Astrocyte (in vitro differentiated cells and primary cell): ENCODE data around the gene SGCA. TPM values are rescaled to one million over a fixed set of nuclear protein-coding genes. Genes with fewer than 3 reads are reported as not detected.

Experiments used
- DNase-seq: peaks from one replicate; pipeline ENCODE4 v3.0.0-alpha.2; 2010; ENCODE audit warnings: low read depth
- FAIRE-seq: peaks from 2 replicates; lab custom pipeline; 2011; peaks lifted over from hg19 to GRCh38; lab: Jason Lieb, UNC
- H2AFZ ChIP-seq: 2 replicates; pipeline ENCODE4 v1.6.0; 2012; ENCODE audit warnings: low read depth, low read length, inconsistent platforms
- H3K27ac ChIP-seq: 2 replicates; pipeline ENCODE4 v1.5.1; 2011; ENCODE audit warnings: low read depth, low read length, inconsistent platforms
- H3K27me3 ChIP-seq: 2 replicates; pipeline ENCODE4 v1.6.0; 2011; ENCODE audit warnings: low read length, inconsistent platforms; ENCODE audit not compliant: insufficient read depth
- H3K36me3 ChIP-seq: 2 replicates; pipeline ENCODE4 v1.5.1; 2011; ENCODE audit warnings: low read length, inconsistent platforms; ENCODE audit not compliant: insufficient read depth
- H3K4me1 ChIP-seq: 2 replicates; pipeline ENCODE4 v1.5.1; 2011; ENCODE audit warnings: low read length, inconsistent platforms; ENCODE audit not compliant: insufficient read depth
- H3K4me2 ChIP-seq: 2 replicates; pipeline ENCODE4 v1.6.0; 2012; ENCODE audit warnings: low read length, inconsistent platforms
- H3K4me3 ChIP-seq: 2 replicates; pipeline ENCODE4 v1.5.1; 2011; ENCODE audit warnings: low read depth, mild to moderate bottlenecking, low read length, inconsistent platforms; ENCODE audit not compliant: insufficient read depth
- H3K79me2 ChIP-seq: 2 replicates; pipeline ENCODE4 v1.6.0; 2012; ENCODE audit warnings: mild to moderate bottlenecking, low read length, inconsistent platforms; ENCODE audit not compliant: insufficient read depth
- H3K9ac ChIP-seq: 2 replicates; pipeline ENCODE4 v1.6.0; 2012; ENCODE audit warnings: mild to moderate bottlenecking, low read length, inconsistent platforms
- H3K9me3 ChIP-seq: 2 replicates; pipeline ENCODE4 v1.5.1; 2012; ENCODE audit warnings: low read depth, mild to moderate bottlenecking, low read length, inconsistent platforms; ENCODE audit not compliant: insufficient read depth
- H4K20me1 ChIP-seq: 2 replicates; pipeline ENCODE4 v1.6.0; 2012; ENCODE audit warnings: low read length, inconsistent platforms; ENCODE audit not compliant: insufficient read depth
- H3K27ac Mint-ChIP-seq: one replicate; pipeline ENCODE4 v1.8.0; 2021; ENCODE audit warnings: mild to moderate bottlenecking, mixed read lengths; ENCODE audit not compliant: unreplicated experiment
- H3K27me3 Mint-ChIP-seq: one replicate; pipeline ENCODE4 v1.8.0; 2021; ENCODE audit warnings: low read depth, mixed read lengths; ENCODE audit not compliant: unreplicated experiment
- H3K36me3 Mint-ChIP-seq: one replicate; pipeline ENCODE4 v1.8.0; 2021; ENCODE audit warnings: low read depth, mixed read lengths; ENCODE audit not compliant: unreplicated experiment
- H3K4me1 Mint-ChIP-seq: one replicate; pipeline ENCODE4 v1.8.0; 2021; ENCODE audit warnings: low read depth, mixed read lengths; ENCODE audit not compliant: unreplicated experiment
- H3K4me3 Mint-ChIP-seq: one replicate; pipeline ENCODE4 v1.8.0; 2021; ENCODE audit warnings: mild to moderate bottlenecking, moderate library complexity, mixed read lengths; ENCODE audit not compliant: unreplicated experiment
- H3K9me3 Mint-ChIP-seq: one replicate; pipeline ENCODE4 v1.8.0; 2021; ENCODE audit warnings: mild to moderate bottlenecking, mixed read lengths; ENCODE audit not compliant: unreplicated experiment
- EZH2 ChIP-seq: IDR thresholded peaks from 2 replicates; pipeline ENCODE4 v1.6.1; 2012; ENCODE audit warnings: mild to moderate bottlenecking, low read length, inconsistent platforms; ENCODE audit not compliant: insufficient read depth
- total RNA-seq: library from RNA; stranded (reverse); gene quantifications from 2 replicates; pipeline ENCODE4 v1.2.1, GENCODE V29; 2021
- TF ChIP-seq, protein P1 (sequence below): IDR thresholded peaks from 2 replicates; pipeline ENCODE4 v1.5.1; 2011; ENCODE audit warnings: low read depth, mild to moderate bottlenecking, inconsistent platforms, low read length, moderate library complexity; ENCODE audit not compliant: insufficient read depth

SGCA gene
- total RNA-seq, 1 donor from 2014 or later, result 0.32 TPM

DNA sequence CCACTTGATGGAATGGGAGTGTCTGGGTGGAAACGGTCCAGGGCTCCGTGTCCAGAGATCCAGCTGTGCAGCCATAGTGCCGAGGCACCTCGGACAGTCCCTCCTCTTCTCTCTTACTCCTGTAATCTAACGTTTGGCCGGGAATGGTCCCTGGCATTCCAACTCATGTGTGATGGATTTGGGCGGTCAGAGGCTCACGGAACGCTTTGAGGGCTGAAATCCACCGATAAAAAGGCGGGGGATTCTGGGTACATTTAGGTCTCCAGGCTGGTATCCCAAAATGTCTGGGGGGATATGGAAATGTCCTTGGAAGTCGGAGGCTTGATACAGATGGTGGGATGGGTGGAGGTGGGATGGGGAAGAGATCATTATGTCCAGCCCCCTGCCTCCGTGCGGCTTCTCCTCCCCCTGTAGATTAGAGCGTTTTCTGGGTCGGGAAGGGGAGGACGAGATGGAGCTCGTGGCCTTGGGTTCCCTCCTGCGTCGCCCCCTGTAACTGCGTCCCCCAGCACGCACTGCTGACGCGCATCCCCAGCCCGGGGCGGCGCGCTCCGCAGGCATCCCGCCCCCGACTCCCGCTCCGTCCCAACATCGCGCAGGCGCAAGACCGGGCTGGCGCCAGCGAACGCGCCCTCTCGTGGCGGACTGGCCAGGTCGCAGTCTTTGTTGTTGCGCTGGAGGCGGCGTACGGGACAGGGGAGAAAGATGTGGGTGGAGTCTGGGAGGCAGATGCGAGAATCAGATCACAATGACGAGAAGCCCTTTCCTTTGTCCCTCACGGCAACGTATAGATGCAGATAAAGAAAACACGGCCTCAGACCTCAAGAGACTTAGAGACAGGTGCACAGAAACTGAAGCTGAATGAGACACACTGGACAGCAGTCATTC is 4.5 kb upstream of the SGCA start:
- Histone ChIP-seq H3K9ac (peak overlapping the region; percentile 72), H3K27ac (peak overlapping the region; percentile 10), H3K9me3 (no peaks in the 10 kb centered on the region), H3K27me3 (no peaks in the 10 kb centered on the region), H3K79me2 (no peaks in the 10 kb centered on the region), H4K20me1 (no peaks in the 10 kb centered on the region), H3K4me1 (peaks cover 8% of the 10 kb centered on the region), H3K4me3 (peak overlapping the region; percentile 69), H3K4me2 (peak overlapping the region; percentile 90), H3K36me3 (no peaks in the 10 kb centered on the region), H2AFZ (peak overlapping the region; percentile 88)
- Mint-ChIP-seq H3K9me3 (peaks cover 3% of the 10 kb centered on the region), H3K4me3 (peak overlapping the region; percentile 85), H3K36me3 (no peaks in the 10 kb centered on the region), H3K4me1 (no peaks in the 10 kb centered on the region), H3K27ac (peak overlapping the region; percentile 63), H3K27me3 (peaks cover 5% of the 10 kb centered on the region)
- DNase-seq (peak; percentile 65), FAIRE-seq (no peak)
- TF ChIP-seq EZH2, result no peak
- TF ChIP-seq, protein P1, sequence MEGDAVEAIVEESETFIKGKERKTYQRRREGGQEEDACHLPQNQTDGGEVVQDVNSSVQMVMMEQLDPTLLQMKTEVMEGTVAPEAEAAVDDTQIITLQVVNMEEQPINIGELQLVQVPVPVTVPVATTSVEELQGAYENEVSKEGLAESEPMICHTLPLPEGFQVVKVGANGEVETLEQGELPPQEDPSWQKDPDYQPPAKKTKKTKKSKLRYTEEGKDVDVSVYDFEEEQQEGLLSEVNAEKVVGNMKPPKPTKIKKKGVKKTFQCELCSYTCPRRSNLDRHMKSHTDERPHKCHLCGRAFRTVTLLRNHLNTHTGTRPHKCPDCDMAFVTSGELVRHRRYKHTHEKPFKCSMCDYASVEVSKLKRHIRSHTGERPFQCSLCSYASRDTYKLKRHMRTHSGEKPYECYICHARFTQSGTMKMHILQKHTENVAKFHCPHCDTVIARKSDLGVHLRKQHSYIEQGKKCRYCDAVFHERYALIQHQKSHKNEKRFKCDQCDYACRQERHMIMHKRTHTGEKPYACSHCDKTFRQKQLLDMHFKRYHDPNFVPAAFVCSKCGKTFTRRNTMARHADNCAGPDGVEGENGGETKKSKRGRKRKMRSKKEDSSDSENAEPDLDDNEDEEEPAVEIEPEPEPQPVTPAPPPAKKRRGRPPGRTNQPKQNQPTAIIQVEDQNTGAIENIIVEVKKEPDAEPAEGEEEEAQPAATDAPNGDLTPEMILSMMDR, result peak; percentile 77

DNA sequence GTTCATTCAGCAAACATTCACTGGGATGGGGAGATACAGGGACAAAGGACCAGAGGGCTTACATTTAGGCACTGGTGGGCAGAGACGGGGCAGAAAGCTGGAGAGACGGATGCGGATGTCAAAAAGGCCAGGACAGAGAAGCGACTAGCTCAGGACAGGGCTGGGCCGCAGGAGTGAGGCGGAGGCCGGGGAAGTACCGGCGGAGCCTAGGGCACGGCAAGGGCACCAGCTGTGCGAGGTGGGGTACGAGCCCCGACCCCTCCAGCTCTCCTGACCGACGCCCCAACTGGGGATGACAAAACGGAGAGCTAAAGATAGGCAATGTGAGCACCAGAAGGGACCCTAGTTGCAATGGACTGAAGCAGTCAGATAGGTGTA is 3.9 kb upstream of the SGCA start:
- no peak for FAIRE-seq
- Histone ChIP-seq H2AFZ (peak overlapping the region; percentile 81), H3K4me3 (peak overlapping the region; percentile 69), H3K9ac (peak overlapping the region; percentile 72), H3K27me3 (no peaks in the 10 kb centered on the region), H3K9me3 (no peaks in the 10 kb centered on the region), H4K20me1 (no peaks in the 10 kb centered on the region), H3K36me3 (no peaks in the 10 kb centered on the region), H3K4me1 (peaks cover 8% of the 10 kb centered on the region), H3K79me2 (no peaks in the 10 kb centered on the region), H3K27ac (peak overlapping the region; percentile 9), H3K4me2 (peak overlapping the region; percentile 90)
- Mint-ChIP-seq H3K27ac (peak overlapping the region; percentile 27), H3K36me3 (no peaks in the 10 kb centered on the region), H3K4me3 (peak overlapping the region; percentile 85), H3K4me1 (no peaks in the 10 kb centered on the region), H3K27me3 (peaks cover 5% of the 10 kb centered on the region), H3K9me3 (peaks cover 3% of the 10 kb centered on the region)
- no peak for DNase-seq
- no peak for TF ChIP-seq EZH2
- TF ChIP-seq, protein P1, result no peak
